Measurements from ENCODE around the gene ELL2.
A peak's percentile ranks its signal among the peaks of the same experiment; 100 is the strongest.

The ELL2 gene

DNA sequence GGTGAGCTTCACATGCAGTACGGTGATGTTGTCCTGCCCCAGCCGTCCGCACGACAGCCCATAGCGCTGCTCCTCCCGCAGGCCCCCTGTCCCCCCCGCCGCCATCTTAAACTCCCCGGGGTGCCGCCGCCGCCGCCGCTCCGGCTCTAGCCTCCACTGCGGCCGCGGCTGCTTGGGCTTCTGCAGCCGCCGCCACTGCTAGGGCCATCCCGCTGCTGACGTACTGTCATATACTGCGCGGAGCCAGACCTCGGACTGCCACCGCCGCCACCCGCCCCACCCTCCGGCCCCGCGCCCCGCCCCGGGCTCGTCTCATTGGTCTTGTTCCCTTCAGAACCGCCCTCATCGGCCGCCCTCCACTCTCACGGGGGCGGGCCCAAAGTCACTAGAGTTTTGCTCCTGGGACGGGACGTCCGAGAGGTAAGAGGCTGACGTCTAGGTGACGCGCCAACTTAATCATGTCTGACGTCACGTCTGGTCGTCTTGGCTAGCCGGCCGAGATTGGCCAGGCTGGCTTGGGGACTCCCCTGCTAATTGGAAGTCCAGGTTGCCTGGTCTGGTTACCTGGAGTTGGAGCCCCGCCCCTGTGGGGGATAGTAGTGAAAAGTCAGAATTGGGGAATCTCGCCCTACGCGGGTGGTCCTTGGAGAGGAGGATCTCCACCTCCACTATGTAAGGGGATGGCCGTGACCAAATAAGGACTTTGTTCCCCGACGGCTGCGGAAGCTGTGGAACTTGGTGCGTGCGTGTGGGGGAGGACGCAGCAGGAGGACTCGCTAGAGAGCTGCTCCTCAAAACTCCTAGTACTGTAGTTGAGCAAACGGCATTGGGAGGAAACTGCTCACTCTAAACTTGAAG lies at the start of gene ELL2:
ELL2 (minus strand) TSS at position 235 of the 858 bp plus-strand sequence; CDS start at position 105, 130 bp downstream.
- Histone ChIP-seq H3K9me3 (no peaks in the 10 kb centered on the region), H3K4me2 (peak within 1 kb of the TSS; percentile 97), H3K27ac (peak within 1 kb of the TSS; percentile 67), H3K9ac (peak within 1 kb of the TSS; percentile 83), H3K4me1 (peaks cover 16% of the 10 kb centered on the region), H3K27me3 (peaks cover 23% of the 10 kb centered on the region), H3K36me3 (no peaks in the 10 kb centered on the region), H3K4me3 (peak within 1 kb of the TSS; percentile 83), H4K20me1 (peaks cover 22% of the 10 kb centered on the region)
- TF ChIP-seq Cebpa-rat (IDR thresholded peaks at IDR 0.05) = no peak

DNA sequence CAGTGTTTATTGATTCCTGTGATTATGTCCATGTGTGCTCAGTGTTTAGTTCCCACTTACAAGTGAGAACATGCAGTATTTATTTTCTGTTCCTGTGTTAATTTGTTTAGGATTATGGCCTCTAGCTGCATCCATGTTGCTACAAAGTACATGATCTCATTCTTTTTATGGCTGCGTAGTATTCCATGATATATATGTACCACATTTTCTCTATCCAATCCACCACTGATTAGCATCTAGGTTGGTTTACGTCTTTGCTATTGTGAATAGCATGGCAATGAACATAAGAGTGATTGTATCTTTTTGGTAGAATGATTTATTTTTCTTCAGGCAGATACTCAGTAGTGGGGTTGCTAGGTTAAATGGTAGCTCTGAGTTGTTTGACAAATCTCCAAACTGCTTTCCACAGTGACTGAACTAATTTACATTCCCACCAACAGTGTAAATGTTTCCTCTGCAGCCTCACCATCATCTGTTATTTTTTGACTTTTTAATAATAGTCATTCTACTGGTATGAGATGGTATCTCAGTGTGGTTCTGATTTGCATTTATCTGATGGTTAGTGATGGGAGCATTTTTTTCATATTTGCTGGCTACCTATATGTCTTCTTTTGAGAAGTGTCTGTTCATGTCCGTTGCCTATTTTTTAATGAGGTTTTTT lies 47.5 kb upstream of the ELL2 start:
- H3K27me3 ChIP-seq = no peaks in the 10 kb centered on the region
- no peak overlapping the region for H3K27ac ChIP-seq
- no peaks in the 10 kb centered on the region for H3K4me1 ChIP-seq
- H4K20me1 ChIP-seq = no peaks in the 10 kb centered on the region
- H3K4me3 ChIP-seq = no peak overlapping the region
- no peaks in the 10 kb centered on the region for H3K36me3 ChIP-seq
- H3K4me2 ChIP-seq = no peak overlapping the region
- no peak for TF ChIP-seq Cebpa-rat (IDR thresholded peaks at IDR 0.05)
- H3K9ac ChIP-seq = no peak overlapping the region
- H3K9me3 ChIP-seq = no peaks in the 10 kb centered on the region; the same call in 1 of the 2 replicates

DNA sequence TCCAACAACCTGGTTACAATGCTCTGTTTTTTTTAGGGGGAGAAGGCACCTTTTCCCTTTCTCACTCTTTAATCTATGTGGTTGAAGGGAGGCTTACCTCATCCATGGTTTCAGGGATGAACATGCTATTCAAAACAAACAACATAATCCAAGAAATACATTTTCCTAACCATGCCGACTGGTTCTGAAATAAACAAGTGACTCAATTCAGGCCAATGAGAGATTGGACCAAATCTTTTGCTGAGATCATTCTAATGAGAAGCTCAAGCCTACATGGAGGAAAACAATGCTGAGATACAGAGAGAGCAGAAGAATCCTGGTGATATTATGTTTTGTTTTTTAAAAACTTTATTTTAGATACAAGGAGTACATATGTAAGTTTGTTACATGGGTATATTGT lies 46.8 kb upstream of the ELL2 start:
- Histone ChIP-seq H4K20me1 (no peaks in the 10 kb centered on the region), H3K27ac (no peak overlapping the region), H3K4me2 (no peak overlapping the region), H3K9ac (no peak overlapping the region), H3K4me1 (no peaks in the 10 kb centered on the region), H3K4me3 (no peak overlapping the region), H3K36me3 (no peaks in the 10 kb centered on the region), H3K27me3 (no peaks in the 10 kb centered on the region), H3K9me3 (no peaks in the 10 kb centered on the region; the same call in 1 of the 2 replicates)
- TF ChIP-seq Cebpa-rat (IDR thresholded peaks at IDR 0.05) = no peak

DNA sequence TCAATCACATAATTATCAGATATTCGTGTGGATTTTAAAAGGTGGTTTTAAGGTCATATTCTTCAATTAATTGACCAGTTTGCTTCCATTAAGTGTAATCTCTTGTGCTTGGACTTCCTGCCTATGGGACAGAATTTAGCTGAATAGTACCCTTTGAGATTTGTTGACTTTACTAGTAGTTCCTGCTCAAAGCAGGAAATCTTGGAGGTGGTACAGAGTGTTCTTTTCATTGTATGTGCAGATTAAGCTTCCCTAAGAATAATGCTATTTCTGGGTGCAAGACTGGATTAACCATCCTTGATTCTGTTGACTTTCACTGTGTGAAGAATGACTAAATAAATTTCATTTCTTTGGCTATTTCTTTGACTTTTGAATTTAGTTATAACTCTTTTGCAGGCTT lies 45.4 kb upstream of the ELL2 start:
- no peaks in the 10 kb centered on the region for H3K4me1 ChIP-seq
- no peak for TF ChIP-seq Cebpa-rat (IDR thresholded peaks at IDR 0.05)
- H3K4me2 ChIP-seq = no peak overlapping the region
- no peaks in the 10 kb centered on the region; the same call in 1 of the 2 replicates for H3K9me3 ChIP-seq
- no peaks in the 10 kb centered on the region for H3K36me3 ChIP-seq
- no peak overlapping the region for H3K9ac ChIP-seq
- H3K27me3 ChIP-seq = no peaks in the 10 kb centered on the region
- H4K20me1 ChIP-seq = no peaks in the 10 kb centered on the region
- H3K27ac ChIP-seq = no peak overlapping the region
- H3K4me3 ChIP-seq = no peak overlapping the region

DNA sequence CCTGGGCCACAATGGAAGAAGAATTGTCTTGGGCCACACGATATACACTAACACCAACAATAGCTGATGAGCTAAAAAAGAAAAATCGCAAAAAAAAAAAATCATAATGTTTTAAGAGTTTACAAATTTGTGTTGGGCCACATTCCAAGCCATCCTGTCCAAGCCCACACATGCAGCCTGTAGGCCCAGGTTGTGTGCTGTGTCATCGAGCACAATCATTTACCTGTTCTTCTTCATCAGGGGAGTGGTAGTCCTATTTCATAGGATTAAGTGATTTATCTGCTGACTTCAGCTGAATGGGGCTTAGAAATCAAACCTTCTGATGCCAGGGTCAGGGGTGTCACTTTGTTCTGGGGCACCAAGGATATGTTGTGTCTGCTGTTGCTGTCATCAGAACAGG lies 44.6 kb upstream of the ELL2 start:
- no peaks in the 10 kb centered on the region; the same call in 1 of the 2 replicates for H3K9me3 ChIP-seq
- no peak for TF ChIP-seq Cebpa-rat (IDR thresholded peaks at IDR 0.05)
- H3K27ac ChIP-seq = no peak overlapping the region
- no peak overlapping the region for H3K4me2 ChIP-seq
- H3K27me3 ChIP-seq = no peaks in the 10 kb centered on the region
- no peak overlapping the region for H3K4me3 ChIP-seq
- H4K20me1 ChIP-seq = no peaks in the 10 kb centered on the region
- H3K4me1 ChIP-seq = no peaks in the 10 kb centered on the region
- H3K9ac ChIP-seq = no peak overlapping the region
- no peaks in the 10 kb centered on the region for H3K36me3 ChIP-seq

DNA sequence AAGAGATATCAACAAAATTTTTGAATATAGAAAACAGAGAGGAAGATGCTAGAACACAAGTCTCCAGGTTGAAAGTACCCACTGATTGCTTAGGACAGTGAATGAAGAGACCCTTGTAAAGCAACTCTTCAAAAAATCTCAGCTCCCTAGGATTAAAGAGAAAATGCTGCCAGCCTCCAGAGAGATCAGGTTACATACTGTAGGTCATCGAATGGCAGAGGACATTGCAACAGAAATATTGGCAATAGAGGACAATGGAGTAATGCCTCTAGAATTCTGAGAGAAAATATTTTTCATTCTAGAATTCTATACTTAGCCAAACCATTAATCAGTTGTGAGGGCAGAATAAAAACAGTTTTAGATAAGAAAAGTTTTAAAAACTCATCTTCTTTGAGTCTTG lies 43.1 kb upstream of the ELL2 start:
- Histone ChIP-seq H3K4me2 (no peak overlapping the region), H3K9me3 (no peaks in the 10 kb centered on the region; the same call in 1 of the 2 replicates), H3K4me1 (no peaks in the 10 kb centered on the region), H3K27me3 (no peaks in the 10 kb centered on the region), H3K36me3 (no peaks in the 10 kb centered on the region), H3K9ac (no peak overlapping the region), H3K27ac (no peak overlapping the region), H4K20me1 (no peaks in the 10 kb centered on the region), H3K4me3 (no peak overlapping the region)
- no peak for TF ChIP-seq Cebpa-rat (IDR thresholded peaks at IDR 0.05)

DNA sequence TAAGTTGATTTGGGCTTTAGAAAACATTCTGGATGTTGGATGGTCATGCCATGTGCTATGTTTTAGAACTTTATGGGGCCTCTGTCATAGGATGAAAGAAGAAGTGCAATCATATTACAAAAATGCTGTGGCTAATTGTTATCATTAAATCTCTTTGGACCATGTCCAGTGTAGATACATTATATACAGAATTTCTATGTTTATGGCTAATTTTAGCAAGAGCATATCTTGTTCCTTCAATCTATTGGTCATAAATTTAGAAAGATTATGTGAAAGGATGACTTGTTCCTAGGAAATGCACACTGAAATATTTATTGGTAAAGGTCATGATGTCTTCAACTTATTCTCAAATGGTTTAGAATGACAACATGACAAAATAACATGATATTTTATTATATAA lies 42.4 kb upstream of the ELL2 start:
- H3K4me2 ChIP-seq = no peak overlapping the region
- no peak overlapping the region for H3K4me3 ChIP-seq
- H3K9me3 ChIP-seq = no peaks in the 10 kb centered on the region; the same call in 1 of the 2 replicates
- H3K36me3 ChIP-seq = no peaks in the 10 kb centered on the region
- H3K9ac ChIP-seq = no peak overlapping the region
- no peaks in the 10 kb centered on the region for H3K4me1 ChIP-seq
- TF ChIP-seq Cebpa-rat (IDR thresholded peaks at IDR 0.05) = no peak
- H3K27me3 ChIP-seq = no peaks in the 10 kb centered on the region
- no peaks in the 10 kb centered on the region for H4K20me1 ChIP-seq
- no peak overlapping the region for H3K27ac ChIP-seq

DNA sequence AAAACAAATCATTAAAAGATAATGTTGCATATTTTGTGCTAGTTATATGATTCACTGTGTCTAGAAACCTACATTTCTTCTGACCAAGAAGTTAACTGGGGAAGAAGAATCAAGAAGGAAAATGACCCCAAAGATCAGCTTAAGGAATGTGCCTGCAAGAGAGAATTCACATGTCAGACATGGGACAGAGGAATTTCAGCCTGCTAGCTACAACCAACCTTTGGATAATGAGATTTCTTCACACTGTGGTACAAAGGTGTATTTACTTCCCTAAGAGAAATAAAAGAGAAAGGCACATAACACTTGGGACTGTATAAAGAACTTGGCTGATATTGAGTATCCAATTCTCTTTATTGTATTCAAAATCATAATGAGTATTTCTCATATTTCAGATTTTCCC lies 39.6 kb upstream of the ELL2 start:
- Histone ChIP-seq H3K27ac (no peak overlapping the region), H3K4me1 (no peaks in the 10 kb centered on the region), H3K27me3 (no peaks in the 10 kb centered on the region), H3K9me3 (no peaks in the 10 kb centered on the region), H4K20me1 (no peaks in the 10 kb centered on the region), H3K36me3 (no peaks in the 10 kb centered on the region), H3K4me3 (no peak overlapping the region), H3K9ac (no peak overlapping the region), H3K4me2 (no peak overlapping the region)
- no peak for TF ChIP-seq Cebpa-rat (IDR thresholded peaks at IDR 0.05)

DNA sequence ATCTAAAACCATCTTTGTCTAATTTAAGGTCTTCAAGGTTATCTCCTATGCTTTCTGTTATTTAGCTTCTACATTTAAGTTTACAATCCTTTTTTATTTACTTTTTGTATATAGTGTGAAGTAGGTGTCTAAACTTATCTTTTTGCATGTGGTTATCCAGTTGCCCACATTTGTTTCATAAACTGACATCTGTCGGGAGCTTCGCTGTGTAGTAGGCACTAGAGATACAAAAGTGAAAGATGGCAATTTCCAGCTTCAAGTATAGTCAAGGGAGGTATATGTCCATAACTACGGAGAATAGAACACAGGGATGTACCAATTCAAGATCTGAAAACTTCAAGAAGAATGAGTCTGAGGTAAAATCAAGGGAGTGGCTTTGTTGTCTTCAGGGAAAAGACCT lies 38.7 kb upstream of the ELL2 start:
- TF ChIP-seq Cebpa-rat (IDR thresholded peaks at IDR 0.05) = no peak
- Histone ChIP-seq H3K4me3 (no peak overlapping the region), H3K36me3 (no peaks in the 10 kb centered on the region), H3K9me3 (no peaks in the 10 kb centered on the region), H3K27me3 (no peaks in the 10 kb centered on the region), H3K4me1 (no peaks in the 10 kb centered on the region), H3K27ac (no peak overlapping the region), H3K4me2 (no peak overlapping the region), H4K20me1 (no peaks in the 10 kb centered on the region), H3K9ac (no peak overlapping the region)

Data from BLaER1 (cell line).